ENCODE measurements around the gene AOPEP. TPM values are rescaled to one million over a fixed set of nuclear protein-coding genes. Genes with fewer than 3 reads are reported as not detected.
A peak's percentile ranks its signal among the peaks of the same experiment; 100 is the strongest.

AOPEP gene
- total and polyA plus RNA-seq, 9 of the 15 experiments (the other 6 are each of a cell fraction or from before 2014, with no cell fraction given) = 4.5 to 19.3 (median 13.5) TPM

DNA sequence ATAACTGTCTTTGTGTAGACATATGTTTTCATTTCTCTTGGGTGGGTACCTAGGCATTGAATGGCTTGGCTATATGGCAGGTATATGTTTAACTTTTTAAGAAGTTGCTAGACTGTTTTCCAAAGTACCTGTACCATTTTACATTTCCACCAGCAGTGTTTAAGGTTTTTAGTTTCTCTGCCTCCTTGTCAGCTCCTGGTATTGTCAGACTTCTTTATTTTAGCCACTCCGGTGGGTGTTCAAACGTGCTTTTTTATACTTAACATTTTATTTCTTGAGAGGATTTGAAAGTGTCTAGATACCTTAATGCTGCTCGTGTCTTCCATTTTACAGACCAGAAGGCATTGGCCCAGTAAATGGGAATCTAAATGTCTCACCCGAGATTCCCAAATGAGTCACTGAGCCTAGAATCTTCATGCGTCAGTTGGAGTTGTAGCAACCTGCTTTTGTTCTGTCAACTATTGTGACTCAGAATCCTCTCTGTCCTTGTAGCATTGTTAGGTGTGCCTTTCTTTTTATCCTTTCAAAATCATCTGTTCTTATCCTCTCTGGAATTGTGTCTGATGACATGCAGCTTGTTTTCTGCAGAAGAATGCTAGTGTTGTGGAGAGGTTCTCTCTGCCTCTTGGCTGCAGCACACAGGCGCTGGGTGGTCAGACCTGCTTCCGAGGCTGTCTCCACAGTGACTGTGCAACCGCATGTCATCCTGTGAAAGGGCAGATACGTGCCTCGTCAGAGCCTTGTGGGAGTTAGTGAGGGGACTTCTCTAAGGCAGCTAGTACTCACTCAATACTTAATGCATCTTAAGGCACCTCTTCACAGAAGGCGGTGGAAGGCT lies 291.8 kb downstream of the AOPEP start (continued):
- peak; percentile 28; the same call in 1 of the 2 replicates for TF ChIP-seq JUN (IDR thresholded peaks at IDR 0.05; ENCODE audit: borderline replicate concordance, low read depth, low read length)
- no peak for TF ChIP-seq JUN (CRISPR knock-in tag; IDR thresholded peaks at IDR 0.05; ENCODE audit: borderline replicate concordance)
- TF ChIP-seq LEF1 (IDR thresholded peaks at IDR 0.05) = no peak
- no peak for TF ChIP-seq DDX20 (tag; IDR thresholded peaks at IDR 0.05; ENCODE audit: low read depth)
- TF ChIP-seq, protein P1, sequence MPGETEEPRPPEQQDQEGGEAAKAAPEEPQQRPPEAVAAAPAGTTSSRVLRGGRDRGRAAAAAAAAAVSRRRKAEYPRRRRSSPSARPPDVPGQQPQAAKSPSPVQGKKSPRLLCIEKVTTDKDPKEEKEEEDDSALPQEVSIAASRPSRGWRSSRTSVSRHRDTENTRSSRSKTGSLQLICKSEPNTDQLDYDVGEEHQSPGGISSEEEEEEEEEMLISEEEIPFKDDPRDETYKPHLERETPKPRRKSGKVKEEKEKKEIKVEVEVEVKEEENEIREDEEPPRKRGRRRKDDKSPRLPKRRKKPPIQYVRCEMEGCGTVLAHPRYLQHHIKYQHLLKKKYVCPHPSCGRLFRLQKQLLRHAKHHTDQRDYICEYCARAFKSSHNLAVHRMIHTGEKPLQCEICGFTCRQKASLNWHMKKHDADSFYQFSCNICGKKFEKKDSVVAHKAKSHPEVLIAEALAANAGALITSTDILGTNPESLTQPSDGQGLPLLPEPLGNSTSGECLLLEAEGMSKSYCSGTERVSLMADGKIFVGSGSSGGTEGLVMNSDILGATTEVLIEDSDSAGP (CRISPR knock-in tag; IDR thresholded peaks at IDR 0.05) = no peak
- TF ChIP-seq HDAC1 (IDR thresholded peaks at IDR 0.05) = no peak
- TF ChIP-seq CBX2 (IDR thresholded peaks at IDR 0.05; ENCODE audit: insufficient read depth, low read length, poor library complexity, severe bottlenecking) = no peak
- TF ChIP-seq, protein P2, sequence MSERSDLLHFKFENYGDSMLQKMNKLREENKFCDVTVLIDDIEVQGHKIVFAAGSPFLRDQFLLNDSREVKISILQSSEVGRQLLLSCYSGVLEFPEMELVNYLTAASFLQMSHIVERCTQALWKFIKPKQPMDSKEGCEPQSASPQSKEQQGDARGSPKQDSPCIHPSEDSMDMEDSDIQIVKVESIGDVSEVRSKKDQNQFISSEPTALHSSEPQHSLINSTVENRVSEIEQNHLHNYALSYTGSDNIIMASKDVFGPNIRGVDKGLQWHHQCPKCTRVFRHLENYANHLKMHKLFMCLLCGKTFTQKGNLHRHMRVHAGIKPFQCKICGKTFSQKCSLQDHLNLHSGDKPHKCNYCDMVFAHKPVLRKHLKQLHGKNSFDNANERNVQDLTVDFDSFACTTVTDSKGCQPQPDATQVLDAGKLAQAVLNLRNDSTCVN (CRISPR knock-in tag; IDR thresholded peaks at IDR 0.05) = no peak
- TF ChIP-seq NRF1 (conservative IDR thresholded peaks at IDR 0.05 in 1 of 2, IDR thresholded peaks at IDR 0.05 in 1 of 2) = peak in 1 of 2 experiments; percentile 34; a peak in 2 of 4 replicates
- peak; percentile 99 for TF ChIP-seq ZNF239 (CRISPR knock-in tag; IDR thresholded peaks at IDR 0.05)
- 0 out of 2 replicates have a peak, but pooled peaks have one; percentile 7 for TF ChIP-seq JUND (IDR thresholded peaks at IDR 0.05; ENCODE audit: borderline replicate concordance, low read depth, low read length)
- TF ChIP-seq JUND (tag; IDR thresholded peaks at IDR 0.05; ENCODE audit: borderline replicate concordance, low read depth, low read length) = peak; percentile 11; the same call in 1 of the 3 replicates
- TF ChIP-seq FOSL1 (tag; conservative IDR thresholded peaks at IDR 0.05) = peak; percentile 91
- TF ChIP-seq MEF2D (tag; conservative IDR thresholded peaks at IDR 0.05; ENCODE audit: low read depth) = 0 out of 2 replicates have a peak, but pooled peaks have one; percentile 32
- TF ChIP-seq, protein P3, sequence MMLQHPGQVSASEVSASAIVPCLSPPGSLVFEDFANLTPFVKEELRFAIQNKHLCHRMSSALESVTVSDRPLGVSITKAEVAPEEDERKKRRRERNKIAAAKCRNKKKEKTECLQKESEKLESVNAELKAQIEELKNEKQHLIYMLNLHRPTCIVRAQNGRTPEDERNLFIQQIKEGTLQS (IDR thresholded peaks at IDR 0.05) = peak; percentile 57; the same call in 1 of the 2 replicates
- TF ChIP-seq, protein P3 (CRISPR knock-in tag; conservative IDR thresholded peaks at IDR 0.05) = no peak
- TF ChIP-seq, protein P4, sequence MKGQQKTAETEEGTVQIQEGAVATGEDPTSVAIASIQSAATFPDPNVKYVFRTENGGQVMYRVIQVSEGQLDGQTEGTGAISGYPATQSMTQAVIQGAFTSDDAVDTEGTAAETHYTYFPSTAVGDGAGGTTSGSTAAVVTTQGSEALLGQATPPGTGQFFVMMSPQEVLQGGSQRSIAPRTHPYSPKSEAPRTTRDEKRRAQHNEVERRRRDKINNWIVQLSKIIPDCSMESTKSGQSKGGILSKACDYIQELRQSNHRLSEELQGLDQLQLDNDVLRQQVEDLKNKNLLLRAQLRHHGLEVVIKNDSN (CRISPR knock-in tag; IDR thresholded peaks at IDR 0.05) = no peak
- peak; percentile 43 for TF ChIP-seq ZFP36 (IDR thresholded peaks at IDR 0.05; ENCODE audit: low read depth, low read length, partially characterized antibody)
- peak; percentile 38; the same call in 1 of the 2 replicates for TF ChIP-seq BACH1 (tag; IDR thresholded peaks at IDR 0.05)
- no peak for TF ChIP-seq ZNF121 (CRISPR knock-in tag; conservative IDR thresholded peaks at IDR 0.05)
- no peak for TF ChIP-seq ZNF445 (CRISPR knock-in tag; IDR thresholded peaks at IDR 0.05; ENCODE audit: low read depth)
- no peak for TF ChIP-seq NR2C2 (CRISPR knock-in tag; IDR thresholded peaks at IDR 0.05)
- TF ChIP-seq NR2C2 (tag; IDR thresholded peaks at IDR 0.05) = peak; percentile 40
- 0 out of 2 replicates have a peak, but pooled peaks have one; percentile 6 for TF ChIP-seq CBFA2T3 (IDR thresholded peaks at IDR 0.05)

Data from K562 (cell line).